Naive B cell (primary cell): ENCODE data around the gene TRIM40. TPM values are rescaled to one million over a fixed set of nuclear protein-coding genes. Genes with fewer than 3 reads are reported as not detected.

Source experiments
- ATAC-seq, 2 donors: fragments of 150-1000 bp; cut with Tn5 transposase; 2 replicates each; pipeline ENCODE4 v1.10.0; 2021; ENCODE audit warnings: low read depth in 2 of 2, mild to moderate bottlenecking in 2 of 2, moderate library complexity in 2 of 2
- DNase-seq: peaks from one replicate; pipeline ENCODE4 v3.0.0; 2022
- H3K27ac Mint-ChIP-seq, 6 donors: one replicate each; pipeline ENCODE4 v1.8.0; 2020 to 2022; ENCODE audit warnings: mild to moderate bottlenecking in 6 of 6, mixed read lengths in 6 of 6, moderate library complexity in 5 of 6, inconsistent platforms in 2 of 6
- H3K27me3 Mint-ChIP-seq, 3 donors: one replicate each; pipeline ENCODE4 v1.8.0; 2021 to 2022; ENCODE audit warnings: mixed read lengths in 3 of 3, mild to moderate bottlenecking in 1 of 3
- H3K36me3 Mint-ChIP-seq, 2 donors: one replicate each; pipeline ENCODE4 v1.8.0; 2020 to 2022; ENCODE audit warnings: mixed read lengths in 2 of 2, inconsistent platforms in 1 of 2, mild to moderate bottlenecking in 1 of 2
- H3K4me1 Mint-ChIP-seq, 3 donors: one replicate each; pipeline ENCODE4 v1.8.0; 2020 to 2022; ENCODE audit warnings: mixed read lengths in 3 of 3, inconsistent platforms in 1 of 3, mild to moderate bottlenecking in 1 of 3, moderate library complexity in 1 of 3
- H3K4me3 Mint-ChIP-seq, 8 donors: one replicate each; pipeline ENCODE4 v1.8.0; 2020 to 2022; ENCODE audit warnings: mild to moderate bottlenecking in 8 of 8, mixed read lengths in 8 of 8, moderate library complexity in 8 of 8, inconsistent platforms in 2 of 8
- H3K9me3 Mint-ChIP-seq, 7 donors: one replicate each; pipeline ENCODE4 v1.8.0; 2020 to 2022; ENCODE audit warnings: mixed read lengths in 7 of 7, mild to moderate bottlenecking in 5 of 7, inconsistent platforms in 2 of 7, moderate library complexity in 1 of 7
- polyA plus RNA-seq, 6 donors: library from polyadenylated mRNA; unstranded; fragments of 300-500 nt; fragmentation: Illumina TruSeq; gene quantifications; one replicate each; pipeline ENCODE4 v1.2.3, GENCODE V29; 2021; ENCODE audit warnings: low read depth in 6 of 6

Gene TRIM40
- polyA plus RNA-seq, 6 donors from 2014 or later = not detected

GRCh38 chr6:30192076-30192475 lies 56.1 kb downstream of the TRIM40 start:
- Mint-ChIP-seq H3K27me3 (no peaks in the 10 kb centered on the region), H3K27ac (peak overlapping the region in 3 of 6 donors; percentile 10 to 68 (median 29)), H3K36me3 (peaks cover 4 to 45% of the 10 kb centered on the region in 2 donors), H3K9me3 (no peaks in the 10 kb centered on the region), H3K4me1 (peaks cover 5 to 8% (median 8%) of the 10 kb centered on the region in 3 donors), H3K4me3 (no peak overlapping the region)
- ATAC-seq (no peak), DNase-seq (no peak)

DNA sequence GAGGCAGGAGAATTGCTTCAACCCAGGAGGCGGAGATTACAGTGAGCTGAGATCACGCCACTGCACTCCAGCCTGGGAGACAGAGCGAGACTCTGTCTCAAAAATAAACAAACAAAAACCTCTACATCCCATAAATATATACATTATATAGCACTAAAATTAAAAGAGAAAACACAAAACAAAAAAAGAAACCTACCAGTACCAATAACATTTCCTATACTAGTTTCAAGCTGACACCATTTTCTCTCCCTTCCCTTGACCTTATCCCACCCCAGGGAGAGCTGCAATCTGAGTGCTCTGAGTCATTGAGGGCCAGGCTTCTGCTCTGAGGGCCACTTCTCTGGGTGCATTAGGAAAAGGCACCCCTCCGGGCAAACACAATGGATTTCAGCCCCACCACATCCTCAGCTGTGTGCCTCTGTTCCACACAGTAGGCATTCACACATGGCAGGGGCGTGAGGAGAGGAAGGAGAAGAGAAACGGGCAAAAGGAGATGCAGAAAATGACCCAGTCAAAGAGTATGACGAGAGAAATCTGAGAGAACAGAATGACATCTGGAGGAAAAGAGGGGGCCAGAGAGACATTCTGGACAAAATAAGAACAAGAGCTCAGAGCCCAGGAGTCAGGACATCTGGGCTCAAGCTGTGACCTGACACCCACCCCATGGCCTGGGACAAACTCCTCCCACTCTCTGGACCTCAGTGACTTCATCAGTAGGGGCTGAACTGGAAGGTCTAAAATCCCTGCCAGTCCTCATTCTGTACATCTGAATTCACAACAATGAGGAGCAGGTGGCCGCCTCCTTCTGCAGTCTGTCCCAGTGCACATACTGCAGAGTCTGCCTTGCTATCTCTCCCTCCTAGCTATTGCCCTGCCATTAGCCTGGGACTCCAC lies 59.1 kb downstream of the TRIM40 start:
- Mint-ChIP-seq H3K27me3 (no peaks in the 10 kb centered on the region), H3K4me3 (no peak overlapping the region), H3K36me3 (peaks cover 0 to 44% of the 10 kb centered on the region in 2 donors), H3K4me1 (peaks cover 6 to 19% (median 18%) of the 10 kb centered on the region in 3 donors), H3K9me3 (no peaks in the 10 kb centered on the region), H3K27ac (peak overlapping the region in 2 of 6 donors; percentile 0 to 61)
- DNase-seq (no peak), ATAC-seq (no peak)

DNA sequence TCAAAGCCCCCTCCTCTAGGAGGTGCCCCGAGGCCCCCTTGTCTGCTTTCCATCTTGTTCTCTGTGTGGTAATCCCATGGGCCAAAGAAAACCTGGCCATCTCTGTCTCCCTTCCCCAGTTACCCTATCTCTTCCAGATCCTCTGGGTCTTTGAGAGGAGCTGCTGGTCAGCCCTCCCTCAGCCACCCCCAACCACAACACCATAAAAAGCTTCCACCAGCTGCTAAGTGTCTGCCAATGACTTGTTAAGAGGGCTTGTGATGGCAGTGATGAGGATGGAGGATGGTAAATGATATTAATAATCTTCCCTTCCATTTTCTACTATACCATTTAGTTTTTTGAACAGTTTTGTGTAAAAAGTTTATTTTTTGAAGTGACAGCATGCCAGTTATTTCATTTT lies 60.0 kb downstream of the TRIM40 start:
- ATAC-seq (no peak), DNase-seq (no peak)
- peak overlapping the region in 4 of 6 donors; percentile 30 to 61 (median 54) for H3K27ac Mint-ChIP-seq
- no peaks in the 10 kb centered on the region for H3K9me3 Mint-ChIP-seq
- no peak overlapping the region for H3K4me3 Mint-ChIP-seq
- peaks cover 12 to 27% (median 26%) of the 10 kb centered on the region in 3 donors for H3K4me1 Mint-ChIP-seq
- no peaks in the 10 kb centered on the region for H3K27me3 Mint-ChIP-seq
- peaks cover 0 to 36% of the 10 kb centered on the region in 2 donors for H3K36me3 Mint-ChIP-seq

DNA sequence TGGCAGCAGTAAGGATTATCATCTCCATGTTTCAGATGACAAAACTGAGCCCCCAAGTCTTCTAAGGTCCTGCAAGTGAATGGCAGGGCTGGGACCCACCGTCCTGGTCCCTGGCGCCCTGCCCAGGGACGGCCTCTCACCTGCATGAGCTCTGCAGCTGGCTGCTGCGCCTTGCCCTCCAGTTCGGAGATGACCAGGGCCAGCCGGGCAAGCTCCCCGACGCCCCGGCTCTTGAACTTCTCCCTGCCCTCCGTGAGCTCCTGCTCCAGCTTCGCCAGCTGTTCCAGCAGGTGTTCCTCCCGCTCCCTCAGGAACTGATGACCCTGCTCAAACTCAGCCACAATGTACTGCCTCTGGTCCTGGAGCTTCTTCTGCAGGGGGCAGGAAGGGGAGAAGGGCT lies 60.4 kb downstream of the TRIM40 start:
- peaks cover 0 to 32% of the 10 kb centered on the region in 2 donors for H3K36me3 Mint-ChIP-seq
- peaks cover 16 to 31% (median 30%) of the 10 kb centered on the region in 3 donors for H3K4me1 Mint-ChIP-seq
- H3K9me3 Mint-ChIP-seq = no peaks in the 10 kb centered on the region
- peak overlapping the region in 3 of 6 donors; percentile 60 to 94 (median 67) for H3K27ac Mint-ChIP-seq
- no peak for ATAC-seq
- no peak for DNase-seq
- no peaks in the 10 kb centered on the region for H3K27me3 Mint-ChIP-seq
- H3K4me3 Mint-ChIP-seq = no peak overlapping the region

Other genes with a start within 250 kb of the TRIM40 start
- 1,000 to 10,000 TPM; 1,115 to 2,161 (median 1,804) TPM for gene HLA-A, start 193.6 kb upstream of the TRIM40 start, polyA plus RNA-seq
- gene POLR1H, start 74.9 kb upstream of the TRIM40 start, polyA plus RNA-seq = 100 to 1,000 TPM in 1 of 6 donors, 10 to 100 TPM in 5; 40.2 to 102 (median 85.7) TPM
- 100 to 1,000 TPM in 2 of 6 donors, 10 to 100 TPM in 4; 70.9 to 101 (median 84.8) TPM for gene PPP1R11, start 68.9 kb upstream of the TRIM40 start, polyA plus RNA-seq
- gene RNF39, start 60.4 kb upstream of the TRIM40 start, polyA plus RNA-seq = under 1 TPM in 2 of 6 donors, not detected in 4; 0.14 to 0.15 TPM
- gene TRIM31, start 23.1 kb upstream of the TRIM40 start, polyA plus RNA-seq = not detected
- gene TRIM10, start 25.1 kb downstream of the TRIM40 start, polyA plus RNA-seq = under 1 TPM in 1 of 6 donors, not detected in 5; 0.18 TPM
- not detected for gene TRIM15, start 27.4 kb downstream of the TRIM40 start, polyA plus RNA-seq
- 10 to 100 TPM; 20.4 to 70.0 (median 48.2) TPM for gene TRIM26, start 77.3 kb downstream of the TRIM40 start, polyA plus RNA-seq
- 10 to 100 TPM in 4 of 6 donors, 1 to 10 TPM in 2; 8.0 to 16.3 (median 15.0) TPM for gene TRIM39, start 190.8 kb downstream of the TRIM40 start, polyA plus RNA-seq
- 100 to 1,000 TPM in 3 of 6 donors, 10 to 100 TPM in 3; 82.9 to 124 (median 98.4) TPM for gene RPP21, start 209.0 kb downstream of the TRIM40 start, polyA plus RNA-seq